Astrocyte of the cerebellum (primary cell): ENCODE data around the gene CENPV.
"Not testable (repeated sequence)": the region's sequence is repeated elsewhere in the genome, so short reads cannot be mapped to it uniquely, and the experiment has no call there.

ENCODE experiments used
- DNase-seq: peaks from one replicate; pipeline ENCODE4 v3.0.0-alpha.2; 2011; ENCODE audit warnings: low read depth
- H3K4me3 ChIP-seq: 2 replicates; pipeline ENCODE4 v1.5.1; 2011; ENCODE audit warnings: mild to moderate bottlenecking, low read depth, low read length, moderate library complexity
- in situ Hi-C: cut with HindIII; loops from 2 replicates; pipeline ENCODE4 v1.10.0; 2017; ENCODE audit warnings: low sequenced_read_pairs
- TF ChIP-seq, protein P1 (sequence below): IDR thresholded peaks from 2 replicates; pipeline ENCODE4 v1.5.1; 2012; ENCODE audit warnings: low read length, low read depth, moderate library complexity, mild to moderate bottlenecking; ENCODE audit errors: missing control alignments

Gene CENPV

DNA sequence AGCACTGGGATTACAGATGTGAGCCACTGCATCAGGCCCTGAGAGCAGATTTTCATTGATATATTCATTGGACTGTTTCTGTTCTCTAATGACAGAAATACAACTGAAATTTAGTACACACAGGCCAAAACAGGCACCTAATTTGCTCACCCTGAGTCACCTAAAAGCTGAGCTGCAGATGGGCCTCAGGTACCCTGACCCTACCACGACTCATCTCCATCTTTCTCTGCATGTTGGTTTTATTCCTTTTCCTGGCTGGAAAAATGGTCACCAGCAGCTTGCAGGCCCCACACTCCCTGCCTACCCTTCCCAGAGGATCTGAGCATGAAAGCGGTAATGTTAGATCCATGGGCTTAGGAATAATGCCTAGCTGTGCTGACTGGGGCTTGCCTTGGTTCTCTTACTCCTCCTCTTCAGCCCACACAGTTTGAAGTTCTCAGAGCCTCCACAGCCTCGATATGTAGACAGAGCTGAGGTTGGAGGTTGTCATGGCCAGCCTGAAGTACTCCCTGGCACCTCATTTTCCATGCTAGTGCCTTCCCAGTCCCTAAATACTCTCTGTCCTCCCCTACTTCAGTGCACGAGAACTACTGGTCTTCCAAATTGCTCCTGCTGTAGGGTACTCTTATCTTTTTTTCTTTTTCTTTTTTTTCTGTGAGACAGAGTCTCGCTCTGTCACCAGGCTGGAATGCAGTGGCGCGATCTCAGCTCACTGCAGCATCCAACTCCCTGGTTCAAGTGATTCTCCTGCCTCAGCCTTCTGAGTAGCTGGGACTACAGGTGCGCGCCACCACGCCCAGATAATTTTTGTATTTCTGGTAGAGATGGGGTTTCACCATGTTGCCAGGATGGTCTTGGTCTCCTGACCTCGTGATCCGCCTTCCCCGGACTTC lies 51.1 kb downstream of the CENPV start:
- H3K4me3 ChIP-seq, result no peak overlapping the region
- in situ Hi-C loops, result no loop called here
- TF ChIP-seq, protein P1, sequence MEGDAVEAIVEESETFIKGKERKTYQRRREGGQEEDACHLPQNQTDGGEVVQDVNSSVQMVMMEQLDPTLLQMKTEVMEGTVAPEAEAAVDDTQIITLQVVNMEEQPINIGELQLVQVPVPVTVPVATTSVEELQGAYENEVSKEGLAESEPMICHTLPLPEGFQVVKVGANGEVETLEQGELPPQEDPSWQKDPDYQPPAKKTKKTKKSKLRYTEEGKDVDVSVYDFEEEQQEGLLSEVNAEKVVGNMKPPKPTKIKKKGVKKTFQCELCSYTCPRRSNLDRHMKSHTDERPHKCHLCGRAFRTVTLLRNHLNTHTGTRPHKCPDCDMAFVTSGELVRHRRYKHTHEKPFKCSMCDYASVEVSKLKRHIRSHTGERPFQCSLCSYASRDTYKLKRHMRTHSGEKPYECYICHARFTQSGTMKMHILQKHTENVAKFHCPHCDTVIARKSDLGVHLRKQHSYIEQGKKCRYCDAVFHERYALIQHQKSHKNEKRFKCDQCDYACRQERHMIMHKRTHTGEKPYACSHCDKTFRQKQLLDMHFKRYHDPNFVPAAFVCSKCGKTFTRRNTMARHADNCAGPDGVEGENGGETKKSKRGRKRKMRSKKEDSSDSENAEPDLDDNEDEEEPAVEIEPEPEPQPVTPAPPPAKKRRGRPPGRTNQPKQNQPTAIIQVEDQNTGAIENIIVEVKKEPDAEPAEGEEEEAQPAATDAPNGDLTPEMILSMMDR, result no peak
- DNase-seq, result no peak

DNA sequence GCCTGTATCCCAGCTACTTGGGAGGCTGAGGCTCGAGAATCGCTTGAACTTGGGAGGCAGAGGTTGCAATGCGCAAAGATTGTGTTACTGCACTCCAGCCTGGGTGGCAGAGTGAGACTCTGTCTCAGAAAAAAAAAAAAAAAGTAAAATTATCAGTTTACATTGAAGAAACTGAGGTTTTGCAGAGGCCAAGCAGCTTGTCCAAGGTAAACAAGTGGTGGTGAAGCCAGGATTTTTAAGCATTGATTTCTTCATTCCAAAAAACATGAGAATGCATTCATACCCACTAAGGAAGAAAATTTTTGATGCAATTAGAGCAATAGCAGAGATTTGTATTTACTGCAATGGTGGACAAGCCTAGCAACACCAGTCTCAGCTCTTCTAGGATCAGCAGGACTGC lies 52.7 kb downstream of the CENPV start:
- in situ Hi-C loops, result no loop called here
- DNase-seq, result no peak
- TF ChIP-seq, protein P1, result no peak
- no peak overlapping the region for H3K4me3 ChIP-seq

DNA sequence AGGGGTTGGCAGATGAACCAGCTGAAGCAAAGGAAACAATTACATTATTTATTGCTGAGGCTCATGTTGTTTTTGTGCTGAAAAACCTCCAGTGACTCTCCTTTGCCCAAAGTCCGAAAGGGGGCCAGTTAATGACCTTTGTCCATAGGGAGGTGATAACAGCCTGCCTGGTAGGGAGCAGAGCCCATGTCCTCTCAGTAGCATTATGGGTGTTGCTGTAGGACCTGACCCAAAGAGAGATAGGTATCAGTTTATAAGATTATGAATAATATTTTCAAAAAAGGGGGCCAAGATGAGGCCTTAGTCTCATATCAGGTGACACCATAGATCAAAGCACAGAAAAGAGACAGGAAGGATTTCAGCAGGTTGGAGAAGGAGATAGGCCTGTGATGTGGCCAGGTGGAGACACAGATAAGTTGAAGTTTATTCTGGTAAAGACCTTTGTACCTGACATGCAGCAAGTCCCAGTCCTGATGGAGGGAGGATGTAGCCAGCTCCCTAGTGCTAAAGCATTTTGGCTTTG lies 55.1 kb downstream of the CENPV start:
- no peak for DNase-seq
- TF ChIP-seq, protein P1, result no peak
- no peak overlapping the region for H3K4me3 ChIP-seq
- in situ Hi-C loops, result no loop called here

DNA sequence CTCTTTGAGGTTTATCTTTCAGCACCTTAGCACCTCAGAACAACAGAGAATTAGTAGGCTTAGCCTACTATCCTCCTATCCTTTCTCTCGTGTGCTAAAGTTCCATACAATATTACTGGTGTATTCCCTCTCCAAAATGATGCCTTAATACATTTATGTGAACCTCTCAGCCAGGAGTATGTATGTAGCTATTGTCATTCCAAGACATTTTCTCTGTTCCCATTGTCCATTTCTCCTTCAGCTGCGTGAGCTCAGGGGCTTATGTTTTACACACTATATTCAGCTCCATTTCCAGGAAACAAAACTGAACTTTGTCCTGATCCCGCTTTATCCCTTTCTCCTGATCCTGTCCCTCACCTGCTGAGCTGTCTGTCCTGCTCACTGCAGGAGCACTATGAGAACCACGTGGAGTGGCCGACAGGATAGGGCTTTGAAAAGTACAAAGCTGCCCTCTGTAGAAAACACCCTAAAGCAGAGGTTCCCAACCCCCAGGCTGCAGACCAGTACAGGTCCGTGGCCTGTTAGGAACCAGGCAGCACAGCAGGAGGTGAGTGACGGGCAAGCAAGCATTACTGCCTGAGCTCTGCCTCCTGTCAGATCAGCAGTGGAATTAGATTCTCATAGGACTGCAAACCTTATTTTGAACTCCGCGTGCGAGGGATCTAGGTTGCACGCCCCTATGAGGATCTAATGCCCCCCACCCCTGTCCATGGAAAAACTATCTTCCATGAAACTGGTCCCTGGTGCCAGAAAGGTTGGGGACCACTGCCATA lies 55.7 kb downstream of the CENPV start:
- TF ChIP-seq, protein P1, result no peak
- H3K4me3 ChIP-seq, result no peak overlapping the region
- in situ Hi-C loops, result no loop called here
- no peak for DNase-seq

- DNase-seq, in situ Hi-C loops, H3K4me3 ChIP-seq: not testable (repeated sequence)
Observed at GRCh38 chr17:16296072-16296471, 57.2 kb downstream of the CENPV start.

DNA sequence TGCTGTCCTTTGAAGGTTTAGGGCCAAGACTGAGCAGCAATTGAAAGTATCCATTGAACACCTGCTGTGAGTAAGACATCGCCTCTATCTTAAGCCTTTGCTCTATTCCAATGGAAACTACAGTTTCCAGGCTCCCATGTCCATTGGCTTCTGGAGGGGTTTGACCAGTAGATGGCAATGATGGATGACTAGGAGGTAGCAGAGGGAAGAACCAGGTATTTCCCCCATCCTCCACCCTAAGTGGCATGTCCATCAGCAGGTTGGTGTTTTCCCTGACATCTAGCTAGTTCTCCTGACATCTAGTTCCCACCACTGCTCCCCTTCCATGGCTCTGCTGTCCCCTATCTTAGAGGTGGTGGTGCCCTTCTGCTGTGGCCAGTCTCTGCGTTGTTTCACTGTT lies 58.7 kb downstream of the CENPV start:
- H3K4me3 ChIP-seq, result no peak overlapping the region
- TF ChIP-seq, protein P1, result no peak
- no peak for DNase-seq
- in situ Hi-C loops, result no loop called here
